Measurements from ENCODE around the gene CCDC177. TPM values are rescaled to one million over a fixed set of nuclear protein-coding genes. Genes with fewer than 3 reads are reported as not detected.

CCDC177 gene
- polyA plus RNA-seq, 1 donor (not counting 4 experiments of a cell fraction or from before 2014, with no cell fraction given), result not detected

DNA sequence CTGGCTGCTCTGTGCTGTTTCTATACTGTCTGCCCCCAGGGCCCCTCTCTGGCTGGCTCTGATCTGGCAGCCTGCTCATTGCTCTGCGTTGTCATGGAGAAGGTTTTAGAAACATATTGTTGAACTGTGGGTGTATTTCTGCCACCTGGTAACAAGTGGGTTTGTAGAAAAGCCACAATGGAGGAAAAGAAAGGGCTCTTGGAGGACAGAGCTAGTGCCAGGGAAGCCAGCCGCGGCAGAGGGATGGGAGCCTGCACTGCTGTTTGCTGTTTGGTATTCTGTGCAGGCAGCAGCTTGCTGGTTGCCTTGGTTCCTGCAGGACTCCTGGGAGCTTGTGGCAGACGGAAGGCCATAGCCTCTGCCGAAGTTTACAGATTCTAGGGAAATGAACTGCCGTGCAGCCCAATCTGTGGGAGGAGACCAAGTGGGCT lies 15.1 kb downstream of the CCDC177 start:
- no peak for TF ChIP-seq EZH2 (IDR thresholded peaks at IDR 0.05; ENCODE audit: low read length)
- TF ChIP-seq, protein P1, sequence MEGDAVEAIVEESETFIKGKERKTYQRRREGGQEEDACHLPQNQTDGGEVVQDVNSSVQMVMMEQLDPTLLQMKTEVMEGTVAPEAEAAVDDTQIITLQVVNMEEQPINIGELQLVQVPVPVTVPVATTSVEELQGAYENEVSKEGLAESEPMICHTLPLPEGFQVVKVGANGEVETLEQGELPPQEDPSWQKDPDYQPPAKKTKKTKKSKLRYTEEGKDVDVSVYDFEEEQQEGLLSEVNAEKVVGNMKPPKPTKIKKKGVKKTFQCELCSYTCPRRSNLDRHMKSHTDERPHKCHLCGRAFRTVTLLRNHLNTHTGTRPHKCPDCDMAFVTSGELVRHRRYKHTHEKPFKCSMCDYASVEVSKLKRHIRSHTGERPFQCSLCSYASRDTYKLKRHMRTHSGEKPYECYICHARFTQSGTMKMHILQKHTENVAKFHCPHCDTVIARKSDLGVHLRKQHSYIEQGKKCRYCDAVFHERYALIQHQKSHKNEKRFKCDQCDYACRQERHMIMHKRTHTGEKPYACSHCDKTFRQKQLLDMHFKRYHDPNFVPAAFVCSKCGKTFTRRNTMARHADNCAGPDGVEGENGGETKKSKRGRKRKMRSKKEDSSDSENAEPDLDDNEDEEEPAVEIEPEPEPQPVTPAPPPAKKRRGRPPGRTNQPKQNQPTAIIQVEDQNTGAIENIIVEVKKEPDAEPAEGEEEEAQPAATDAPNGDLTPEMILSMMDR (optimal IDR thresholded peaks at IDR 0.05 in 1 of 3, IDR thresholded peaks at IDR 0.05 in 1 of 3, conservative IDR thresholded peaks at IDR 0.05 in 1 of 3; ENCODE audit: extremely low read depth in 1 of 3, insufficient read depth in 2 of 3, low read length in 3 of 3), result no peak
- H3K4me1 ChIP-seq (ENCODE audit: control insufficient read depth, extremely low read depth, insufficient read depth, low read length), result peaks cover 3% of the 10 kb centered on the region
- no peak for FAIRE-seq
- no peaks in the 10 kb centered on the region for H4K20me1 ChIP-seq (ENCODE audit: control insufficient read depth, extremely low read depth, insufficient read depth, low read length)
- dilution Hi-C loops (cut with MboI; ENCODE audit: extremely low pct_ligation_motif_present, low sequenced_read_pairs), result no loop called here
- no peak overlapping the region for H2AFZ ChIP-seq (ENCODE audit: control insufficient read depth, low read length)
- peak overlapping the region; percentile 4 for H3K4me2 ChIP-seq (ENCODE audit: control insufficient read depth, extremely low read depth, insufficient read depth, low read depth, low read length)
- H3K36me3 ChIP-seq (ENCODE audit: control insufficient read depth in 2 of 2, extremely low read depth in 1 of 2, insufficient read depth in 2 of 2, low read length in 2 of 2), result no peaks in the 10 kb centered on the region
- no peaks in the 10 kb centered on the region for H3K9me3 ChIP-seq (ENCODE audit: control insufficient read depth, low read depth, low read length)
- H3K79me2 ChIP-seq (ENCODE audit: control insufficient read depth, insufficient read depth, low read length), result no peaks in the 10 kb centered on the region
- no peaks in the 10 kb centered on the region for H3K9me1 ChIP-seq (ENCODE audit: control insufficient read depth, extremely low read depth, insufficient read depth, low read length)
- no peak overlapping the region for H3K9ac ChIP-seq (ENCODE audit: control insufficient read depth, extremely low read depth, insufficient read depth, low read length)
- H3K4me3 ChIP-seq (ENCODE audit: control insufficient read depth in 2 of 3, extremely low read depth in 1 of 3, insufficient read depth in 2 of 3, low read depth in 1 of 3, low read length in 3 of 3), result no peak overlapping the region
- no peak overlapping the region for H3K27ac ChIP-seq (ENCODE audit: control insufficient read depth, insufficient read depth, low read length)
- DNase-seq (ENCODE audit: low read depth, low spot score), result no peak
- H3K27me3 ChIP-seq (ENCODE audit: control insufficient read depth, extremely low read depth, insufficient read depth, low read length), result peaks cover 41% of the 10 kb centered on the region

DNA sequence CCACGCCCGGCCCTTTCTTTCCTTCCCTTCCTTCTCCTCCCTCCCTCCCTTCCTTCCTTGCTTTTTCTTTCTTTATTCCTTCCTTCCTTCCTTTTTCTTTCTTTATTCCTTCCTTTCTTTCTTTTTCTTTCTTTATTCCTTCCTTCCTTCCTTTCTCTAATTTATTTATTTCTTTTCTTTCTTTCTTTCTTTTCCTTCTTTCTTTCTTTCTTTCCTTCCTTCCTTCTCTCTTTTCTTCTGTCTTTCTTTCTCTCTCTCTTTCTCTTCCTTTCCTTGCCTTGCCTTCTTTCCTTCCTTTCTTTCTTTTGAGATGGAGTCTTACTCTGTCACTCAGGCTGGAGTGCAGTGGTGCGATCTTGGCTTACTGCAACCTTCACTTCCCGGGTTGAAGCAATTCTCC lies 15.9 kb downstream of the CCDC177 start:
- Histone ChIP-seq H3K27me3 (ENCODE audit: control insufficient read depth, extremely low read depth, insufficient read depth, low read length) (peaks cover 35% of the 10 kb centered on the region), H2AFZ (ENCODE audit: control insufficient read depth, low read length) (no peak overlapping the region), H3K4me3 (ENCODE audit: control insufficient read depth in 2 of 3, extremely low read depth in 1 of 3, insufficient read depth in 2 of 3, low read depth in 1 of 3, low read length in 3 of 3) (no peak overlapping the region), H3K9me1 (ENCODE audit: control insufficient read depth, extremely low read depth, insufficient read depth, low read length) (no peaks in the 10 kb centered on the region), H3K4me1 (ENCODE audit: control insufficient read depth, extremely low read depth, insufficient read depth, low read length) (peaks cover 3% of the 10 kb centered on the region), H3K79me2 (ENCODE audit: control insufficient read depth, insufficient read depth, low read length) (no peaks in the 10 kb centered on the region), H3K27ac (ENCODE audit: control insufficient read depth, insufficient read depth, low read length) (no peak overlapping the region), H3K9me3 (ENCODE audit: control insufficient read depth, low read depth, low read length) (no peaks in the 10 kb centered on the region), H4K20me1 (ENCODE audit: control insufficient read depth, extremely low read depth, insufficient read depth, low read length) (no peaks in the 10 kb centered on the region), H3K4me2 (ENCODE audit: control insufficient read depth, extremely low read depth, insufficient read depth, low read depth, low read length) (no peak overlapping the region), H3K36me3 (ENCODE audit: control insufficient read depth in 2 of 2, extremely low read depth in 1 of 2, insufficient read depth in 2 of 2, low read length in 2 of 2) (no peaks in the 10 kb centered on the region), H3K9ac (ENCODE audit: control insufficient read depth, extremely low read depth, insufficient read depth, low read length) (no peak overlapping the region)
- no peak for FAIRE-seq
- dilution Hi-C loops (cut with MboI; ENCODE audit: extremely low pct_ligation_motif_present, low sequenced_read_pairs), result no loop called here
- TF ChIP-seq EZH2 (IDR thresholded peaks at IDR 0.05; ENCODE audit: low read length), result no peak
- TF ChIP-seq, protein P1 (optimal IDR thresholded peaks at IDR 0.05 in 1 of 3, IDR thresholded peaks at IDR 0.05 in 1 of 3, conservative IDR thresholded peaks at IDR 0.05 in 1 of 3; ENCODE audit: extremely low read depth in 1 of 3, insufficient read depth in 2 of 3, low read length in 3 of 3), result no peak
- no peak for DNase-seq (ENCODE audit: low read depth, low spot score)

All from keratinocyte (primary cell).